NB4 (cell line): ENCODE results near the gene HSPA4.
"Not testable (repeated sequence)": the region's sequence is repeated elsewhere in the genome, so short reads cannot be mapped to it uniquely, and the experiment has no call there.

Experiments used
- CTCF ChIP-seq: IDR thresholded peaks from one replicate; pipeline ENCODE4 v1.5.1; 2012; ENCODE audit warnings: low read depth, low read length
- MAX ChIP-seq: IDR thresholded peaks from 2 replicates; pipeline ENCODE4 v1.6.1; 2011; ENCODE audit warnings: low read depth, low read length
- POLR2A ChIP-seq: IDR thresholded peaks from 2 replicates; pipeline ENCODE4 v1.6.1; 2011; ENCODE audit warnings: mild to moderate bottlenecking; ENCODE audit not compliant: insufficient read length; ENCODE audit errors: extremely low read depth

- TF ChIP-seq POLR2A, CTCF, MAX: not testable (repeated sequence)
Measured at GRCh38 chr5:133046560-133046959, 5.3 kb upstream of the HSPA4 start.
